ENCODE results near the gene ASIC3.
A peak's percentile ranks its signal among the peaks of the same experiment; 100 is the strongest.

Gene ASIC3

DNA sequence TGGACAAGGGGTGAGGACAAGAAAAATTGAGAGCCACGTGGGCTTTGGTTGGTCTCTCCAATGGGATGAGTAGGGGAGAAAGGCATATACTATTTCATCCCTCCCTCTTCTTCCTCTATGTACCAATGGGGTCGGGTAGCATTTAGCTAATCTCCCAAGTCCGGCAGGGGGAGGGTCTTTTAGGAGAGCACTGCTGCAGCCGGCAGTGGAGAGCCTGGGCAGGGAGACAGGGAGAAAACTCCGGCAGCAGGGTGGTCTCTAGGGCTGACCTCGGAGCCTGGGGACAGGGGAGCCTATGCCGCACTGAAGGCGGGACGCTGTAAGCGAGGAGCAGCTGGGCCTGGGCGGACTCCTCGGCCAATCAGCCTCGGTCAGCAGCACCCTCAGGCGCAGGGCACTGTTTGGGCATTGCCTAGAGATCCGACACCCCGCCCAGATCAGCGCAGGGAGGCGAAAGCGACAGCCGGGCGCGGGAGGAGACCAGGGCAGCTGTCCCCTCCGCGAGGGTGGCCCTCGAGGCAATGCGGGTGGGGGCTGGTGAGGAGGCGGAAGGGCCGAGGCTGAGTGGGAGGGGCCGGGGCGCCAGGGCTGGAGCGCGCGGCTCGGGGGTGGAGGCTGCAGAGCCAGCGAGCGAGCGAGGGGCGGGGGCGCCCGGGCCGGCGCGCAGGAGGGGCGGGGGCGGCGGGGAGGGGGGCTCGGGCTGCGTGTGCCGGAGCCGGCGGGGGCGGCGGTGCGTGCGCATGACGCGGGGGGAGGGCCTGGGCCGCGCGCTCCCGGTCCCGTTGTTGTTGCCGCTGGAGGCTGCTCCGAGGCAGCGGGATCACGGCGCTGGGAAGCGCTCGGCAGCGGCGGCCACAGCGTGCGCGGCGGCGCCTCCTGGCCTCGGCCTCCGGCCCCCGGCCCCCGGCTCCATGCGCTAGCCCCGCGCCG lies 37.6 kb downstream of the ASIC3 start, which contains the start of gene AGAP3:
Gene AGAP3 (plus strand): TSS at position 785 of the 930 bp plus-strand sequence. CDS start 267 bp downstream, outside the sequence.
- DNase-seq (ENCODE audit: low read depth in 2 of 2): peak; percentile 49 to 59

DNA sequence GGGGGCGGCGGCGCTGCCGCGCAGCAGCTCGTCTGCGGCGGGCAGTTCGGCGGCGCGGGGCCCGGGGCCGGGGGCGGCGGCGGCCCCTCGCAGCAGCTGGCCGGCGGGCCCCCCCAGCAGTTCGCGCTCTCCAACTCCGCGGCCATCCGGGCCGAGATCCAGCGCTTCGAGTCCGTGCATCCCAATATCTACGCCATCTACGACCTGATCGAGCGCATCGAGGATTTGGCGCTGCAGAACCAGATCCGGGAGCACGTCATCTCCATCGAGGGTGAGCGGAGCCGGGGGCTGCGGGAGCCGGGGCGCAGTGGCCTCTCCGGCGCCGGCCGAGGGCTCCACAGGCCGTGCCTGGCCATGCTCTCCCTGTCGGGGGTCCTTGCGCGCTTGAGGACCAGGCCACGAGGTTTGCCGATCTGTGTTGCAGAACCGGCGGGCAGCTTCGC lies 38.5 kb downstream of the ASIC3 start:
- DNase-seq (ENCODE audit: low read depth in 2 of 2): no peak

DNA sequence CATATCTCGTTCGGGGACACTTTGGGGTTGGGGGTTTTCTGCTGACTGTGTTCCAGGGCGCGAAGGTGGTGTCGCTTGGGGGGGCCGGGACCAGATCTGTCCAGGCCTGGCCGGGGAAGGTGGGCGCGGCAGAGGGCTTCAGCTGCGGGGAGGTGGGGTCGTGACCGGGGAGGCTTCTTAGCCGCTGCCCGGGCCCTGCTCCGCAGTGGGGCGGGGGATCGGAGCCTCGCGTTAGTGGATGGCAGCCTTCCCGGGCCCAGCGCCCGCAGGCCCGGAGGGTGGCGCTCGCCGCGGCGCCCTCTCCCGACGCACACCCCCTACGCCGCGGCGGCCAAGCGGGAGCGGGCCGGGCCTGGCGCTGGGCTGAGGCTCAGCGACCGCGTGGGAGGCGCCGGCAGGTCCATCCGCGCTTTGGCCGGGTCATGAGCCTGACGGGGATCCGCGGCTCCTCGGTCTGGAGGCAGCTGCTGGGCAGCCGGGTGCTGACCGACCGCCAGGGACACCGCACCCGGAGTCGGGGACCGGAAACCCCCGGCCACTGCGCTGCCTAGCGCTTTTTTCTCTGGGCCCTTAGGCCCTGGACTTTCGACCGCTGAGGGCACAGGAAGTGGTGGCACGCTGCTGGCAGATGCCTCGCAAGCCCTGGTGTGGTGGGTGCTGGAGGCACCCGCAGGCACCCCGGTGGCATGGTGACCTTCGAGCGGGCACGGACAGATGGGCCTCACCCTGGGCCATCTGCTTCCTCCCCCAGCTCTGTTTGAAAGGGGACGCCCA lies 39.1 kb downstream of the ASIC3 start:
- peak in 1 of 2 donors; percentile 35 for DNase-seq (ENCODE audit: low read depth in 2 of 2)

DNA sequence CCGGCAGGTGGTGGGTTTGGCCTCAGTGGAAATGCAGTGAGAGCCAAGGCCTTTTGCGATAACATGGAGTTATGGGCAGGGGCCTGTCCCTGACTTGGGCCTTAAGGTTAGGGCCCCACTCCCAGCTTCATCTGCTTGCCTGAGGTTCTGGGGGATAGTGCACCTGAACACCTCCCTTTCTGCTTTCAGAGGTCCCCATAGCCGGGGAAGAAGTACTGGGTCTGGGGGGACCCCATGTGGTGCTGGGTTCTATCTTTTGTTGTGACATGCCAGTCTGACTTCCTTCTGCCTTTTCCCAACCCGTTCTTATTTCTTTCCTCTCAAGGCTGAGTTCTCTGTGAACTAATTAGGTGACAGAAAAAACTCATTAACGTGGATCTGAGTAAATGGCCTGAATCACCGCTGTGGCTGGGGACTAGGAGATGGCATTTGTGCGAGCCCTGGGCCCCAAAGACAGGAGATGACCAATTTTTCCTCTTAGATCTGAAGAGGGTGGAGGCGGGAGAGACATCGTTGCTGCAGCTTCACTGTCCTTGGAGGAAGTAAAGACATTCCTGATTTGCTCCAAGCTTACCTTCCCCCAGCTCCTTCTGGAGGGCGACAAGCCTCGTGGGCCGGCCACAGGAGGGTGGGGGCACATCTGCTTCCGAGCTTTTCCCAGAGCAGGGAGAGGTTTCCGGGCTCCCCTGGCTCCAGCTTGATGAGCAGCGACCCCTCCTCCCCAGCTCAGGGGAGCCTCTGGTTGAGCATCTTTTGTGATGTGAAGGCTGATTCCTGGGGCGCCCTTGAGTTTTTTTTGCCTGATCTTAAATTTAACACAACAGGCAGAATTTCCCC lies 39.9 kb downstream of the ASIC3 start:
- DNase-seq (ENCODE audit: low read depth in 2 of 2): no peak

DNA sequence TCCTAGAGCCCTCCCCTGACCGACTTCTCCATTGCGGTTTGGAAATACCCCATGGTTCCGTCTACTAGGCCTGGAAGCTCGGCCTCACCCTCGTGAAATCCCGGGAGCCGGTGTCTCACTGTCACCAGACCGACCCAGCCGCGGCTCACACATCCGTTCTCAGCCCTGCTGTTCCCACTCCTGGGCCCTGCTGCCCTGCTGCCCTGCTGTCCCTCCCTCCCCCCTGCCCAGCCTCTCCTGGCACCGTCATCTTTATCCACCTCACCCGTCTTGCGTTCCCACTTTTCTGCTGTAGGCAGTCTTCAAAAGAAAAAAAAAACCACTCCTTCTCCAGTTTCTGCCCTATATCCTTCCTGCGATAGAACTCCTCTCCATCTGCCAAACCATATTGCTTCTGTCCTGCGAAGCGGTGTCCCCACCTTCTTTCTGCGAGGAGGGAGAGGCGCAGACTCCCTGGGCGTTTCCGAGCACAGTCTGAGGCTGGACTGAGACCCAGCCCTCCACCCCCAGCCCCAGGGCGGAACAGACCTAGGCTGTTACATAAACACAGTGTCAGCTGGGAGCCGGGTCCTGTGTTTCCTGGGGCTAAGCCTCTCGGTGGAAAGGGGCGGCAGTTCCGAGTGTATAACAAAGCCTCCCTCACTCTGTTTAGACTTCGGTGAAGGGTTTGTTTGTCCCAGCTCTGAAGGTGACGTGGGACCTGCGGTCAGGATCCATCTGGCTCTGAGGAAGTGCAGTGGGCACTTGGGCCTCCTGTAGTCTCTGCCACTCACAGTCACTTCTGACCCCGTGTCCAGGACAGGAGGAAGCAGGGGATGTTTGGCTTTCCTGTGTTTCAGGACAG lies 40.7 kb downstream of the ASIC3 start:
- DNase-seq (ENCODE audit: low read depth in 2 of 2): no peak

DNA sequence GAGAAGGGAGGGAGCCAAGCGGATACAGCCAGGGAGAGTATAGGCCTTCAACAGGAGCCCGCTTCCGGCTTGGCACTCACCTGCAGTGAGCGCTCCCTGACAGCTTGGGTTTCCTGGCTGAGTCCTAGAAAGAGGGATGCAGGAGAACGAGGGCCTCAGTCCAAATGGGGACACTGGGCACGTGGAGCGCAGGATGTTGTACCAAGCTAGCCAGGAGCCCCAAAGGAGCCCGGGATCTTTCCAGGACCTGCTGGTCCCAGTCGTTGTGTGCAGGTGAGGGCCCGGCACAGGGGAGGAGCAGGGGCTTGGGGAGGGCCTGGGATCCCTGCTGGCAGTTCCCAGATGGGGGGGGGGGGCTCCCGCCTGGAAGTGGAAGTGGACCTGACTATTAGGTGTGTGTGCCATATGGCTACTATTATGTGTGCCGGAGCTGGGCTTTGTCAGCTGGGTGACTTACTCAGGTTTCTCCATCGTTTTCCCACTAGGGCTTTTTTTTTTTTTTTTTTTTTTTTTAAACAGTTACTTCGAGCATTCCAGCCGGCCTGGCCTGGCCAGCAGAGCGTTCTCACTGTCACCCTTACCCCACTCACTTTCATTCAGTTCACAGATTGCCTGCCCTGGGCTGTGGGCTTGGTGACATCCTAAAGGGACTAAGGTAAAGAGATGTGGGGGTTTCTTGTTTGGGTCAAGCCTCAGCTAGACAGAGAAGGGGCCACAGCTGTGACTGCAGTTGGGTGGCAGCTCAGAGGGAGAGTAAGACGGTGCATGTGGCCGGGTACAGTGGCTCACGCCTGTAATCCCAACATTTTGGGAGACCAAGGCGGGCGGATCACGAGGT lies 41.8 kb downstream of the ASIC3 start:
- no peak for DNase-seq (ENCODE audit: low read depth in 2 of 2)

DNA sequence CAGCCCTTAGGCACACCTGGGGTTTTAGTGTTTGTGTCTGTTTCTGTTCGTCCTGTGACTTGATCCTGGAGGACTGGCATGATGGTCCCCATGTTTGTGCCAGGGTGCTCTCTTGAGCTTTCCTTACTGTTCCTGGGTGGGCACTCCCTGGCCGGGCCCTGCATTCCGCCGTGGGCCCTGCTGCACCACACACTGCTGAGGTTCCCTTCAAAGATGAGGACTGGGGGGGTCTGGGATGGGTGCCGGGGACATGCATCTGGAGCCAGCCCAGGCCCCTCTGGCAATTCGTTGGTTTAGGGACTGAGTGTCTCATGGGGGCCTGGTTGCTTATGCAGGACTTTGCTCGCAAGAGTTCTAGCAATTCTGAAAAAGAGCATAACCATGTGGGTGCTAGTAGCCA lies 42.7 kb downstream of the ASIC3 start:
- no peak for DNase-seq (ENCODE audit: low read depth in 2 of 2)

DNA sequence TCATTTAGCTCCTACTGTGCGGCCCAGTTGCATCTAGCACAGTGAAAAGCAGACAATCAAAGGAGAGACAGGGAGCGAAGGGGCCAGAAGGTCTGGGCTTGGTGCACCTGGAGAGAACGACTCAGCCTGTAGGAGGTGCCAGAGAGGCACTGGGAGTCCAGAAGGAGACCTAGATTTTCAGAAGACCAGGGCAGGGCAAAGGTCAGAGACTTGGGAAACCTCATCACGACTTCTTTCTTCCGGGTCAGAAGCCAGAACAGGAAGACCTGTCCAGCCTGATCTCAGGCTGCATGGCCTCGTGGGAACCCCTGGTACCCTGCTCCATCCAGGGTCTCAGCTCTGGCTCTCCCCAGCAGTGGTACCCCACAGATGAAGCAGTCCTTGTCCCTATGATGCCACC lies 43.1 kb downstream of the ASIC3 start:
- no peak for DNase-seq (ENCODE audit: low read depth in 2 of 2)

DNA sequence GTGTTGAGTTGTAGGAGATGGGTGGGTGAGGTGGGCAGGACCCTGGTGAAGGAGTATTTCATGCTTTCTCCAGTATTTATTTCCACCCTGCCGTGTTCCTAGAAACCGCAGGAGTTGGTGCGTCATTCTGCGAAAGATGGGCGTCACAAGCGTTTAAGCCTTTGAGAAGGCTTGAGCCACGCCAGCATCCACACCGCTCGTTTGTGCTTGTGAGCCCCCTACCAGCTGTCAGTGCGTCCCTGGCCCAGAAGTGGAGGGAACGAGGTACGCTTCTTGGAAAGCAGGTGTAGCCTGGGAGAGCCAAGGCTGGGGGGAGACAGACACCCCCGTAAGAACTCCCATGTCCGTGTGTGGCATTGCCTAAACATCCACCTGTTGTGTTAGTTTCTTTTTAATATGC lies 43.7 kb downstream of the ASIC3 start:
- no peak for DNase-seq (ENCODE audit: low read depth in 2 of 2)

DNA sequence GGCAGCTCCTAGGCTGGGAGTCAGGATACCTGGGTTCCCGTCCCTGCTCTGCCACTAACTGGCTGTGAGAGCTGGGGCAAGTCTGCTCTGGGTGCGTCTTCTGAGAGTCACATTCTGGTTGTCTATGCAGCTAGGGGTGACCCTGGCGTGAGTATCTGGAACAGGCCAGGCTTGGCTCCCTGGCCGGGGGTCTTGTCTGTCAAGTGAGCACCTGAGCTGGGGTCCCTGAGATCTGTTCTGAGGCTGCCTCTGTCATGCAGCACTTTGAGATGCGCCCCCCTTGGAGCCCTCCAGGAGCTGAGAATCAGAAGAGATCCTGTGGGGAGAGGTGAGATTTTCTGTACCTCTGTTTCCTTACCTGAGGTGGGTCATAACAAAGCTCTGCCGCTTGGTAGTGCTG lies 45.4 kb downstream of the ASIC3 start:
- DNase-seq (ENCODE audit: low read depth in 2 of 2): no peak

DNA sequence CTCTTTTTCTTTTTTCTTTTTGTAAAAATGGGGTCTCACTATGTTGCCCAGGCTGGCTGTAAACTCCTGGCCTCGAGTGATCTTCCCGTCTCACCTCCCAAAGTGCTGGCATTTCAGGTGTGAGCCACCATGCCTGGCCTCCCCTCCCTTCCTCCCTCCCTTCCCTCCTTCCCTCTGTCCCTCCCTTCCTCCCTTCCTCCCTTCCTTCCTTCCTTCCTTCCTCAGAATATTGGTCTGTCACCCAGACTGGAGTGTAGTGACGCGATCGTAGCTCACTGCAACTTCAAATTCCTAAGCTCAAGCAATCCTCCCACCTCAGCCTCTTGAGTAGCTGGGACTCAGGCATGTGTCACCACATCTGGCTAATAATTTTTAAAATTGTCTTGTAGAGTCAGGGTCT lies 46.3 kb downstream of the ASIC3 start:
- DNase-seq (ENCODE audit: low read depth in 2 of 2): no peak

DNA sequence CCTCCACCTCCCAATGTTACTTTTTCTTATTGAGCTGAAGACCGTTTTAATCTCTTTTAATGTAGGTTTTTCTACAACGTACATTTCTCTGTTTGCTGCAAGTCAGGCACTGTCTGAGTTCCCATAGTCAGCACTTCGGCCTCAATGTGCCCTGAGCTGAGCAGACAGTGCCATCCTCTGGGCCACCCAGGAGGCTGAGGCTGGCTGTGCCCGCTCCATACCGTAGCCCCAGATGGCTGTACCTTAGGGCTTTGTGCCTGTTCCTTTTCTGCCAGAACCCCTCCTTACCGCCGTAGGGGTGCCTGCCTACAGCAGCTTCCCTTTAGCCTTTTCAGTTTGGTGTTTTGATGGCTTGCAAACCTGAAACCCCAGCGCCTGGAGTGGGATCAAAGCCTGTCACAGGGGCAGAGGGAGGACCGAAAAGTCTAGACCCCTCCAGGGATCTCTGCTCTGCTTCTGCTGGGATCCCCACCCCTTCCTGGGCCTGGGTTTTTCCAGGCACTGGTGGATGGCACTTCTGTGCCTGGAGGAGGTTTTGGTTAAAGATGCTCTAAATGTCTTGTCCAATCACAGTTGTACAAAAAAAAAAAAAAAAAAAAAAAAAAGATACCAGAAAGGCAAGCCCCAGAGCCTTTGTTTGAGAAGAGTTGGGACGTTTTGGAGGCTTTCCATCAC lies 46.9 kb downstream of the ASIC3 start:
- no peak for DNase-seq (ENCODE audit: low read depth in 2 of 2)

DNA sequence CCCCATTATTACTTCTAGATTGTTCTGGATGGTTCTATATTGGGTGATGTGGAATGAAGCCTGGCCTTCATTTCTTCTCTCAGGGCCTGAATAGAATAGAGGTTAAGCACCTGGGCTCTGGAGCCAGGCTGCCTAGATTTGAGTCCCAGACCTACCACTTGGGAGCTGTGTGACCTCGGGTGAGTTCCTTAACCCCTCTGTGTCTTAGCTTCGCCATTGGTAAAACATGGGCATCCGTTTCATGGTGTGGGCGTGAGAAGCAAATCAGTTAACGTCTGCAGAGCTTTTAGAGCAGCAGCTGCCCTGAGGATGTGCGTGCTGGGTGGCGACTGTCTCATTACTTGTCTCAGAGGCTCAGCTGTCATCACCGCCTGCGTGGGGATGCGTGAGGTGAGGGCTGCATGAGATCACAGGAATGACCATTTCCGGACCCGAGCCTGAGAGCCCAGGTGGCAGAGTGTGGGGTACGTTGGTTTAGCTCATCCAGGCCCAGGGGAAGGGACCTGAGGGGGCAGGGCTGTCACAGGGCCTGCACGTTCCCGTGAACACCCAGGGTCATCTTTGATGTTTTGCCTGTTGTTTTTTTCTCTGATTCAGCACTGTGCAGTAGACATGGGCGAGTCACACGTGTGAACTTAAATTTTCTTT lies 47.6 kb downstream of the ASIC3 start:
- no peak for DNase-seq (ENCODE audit: low read depth in 2 of 2)

DNA sequence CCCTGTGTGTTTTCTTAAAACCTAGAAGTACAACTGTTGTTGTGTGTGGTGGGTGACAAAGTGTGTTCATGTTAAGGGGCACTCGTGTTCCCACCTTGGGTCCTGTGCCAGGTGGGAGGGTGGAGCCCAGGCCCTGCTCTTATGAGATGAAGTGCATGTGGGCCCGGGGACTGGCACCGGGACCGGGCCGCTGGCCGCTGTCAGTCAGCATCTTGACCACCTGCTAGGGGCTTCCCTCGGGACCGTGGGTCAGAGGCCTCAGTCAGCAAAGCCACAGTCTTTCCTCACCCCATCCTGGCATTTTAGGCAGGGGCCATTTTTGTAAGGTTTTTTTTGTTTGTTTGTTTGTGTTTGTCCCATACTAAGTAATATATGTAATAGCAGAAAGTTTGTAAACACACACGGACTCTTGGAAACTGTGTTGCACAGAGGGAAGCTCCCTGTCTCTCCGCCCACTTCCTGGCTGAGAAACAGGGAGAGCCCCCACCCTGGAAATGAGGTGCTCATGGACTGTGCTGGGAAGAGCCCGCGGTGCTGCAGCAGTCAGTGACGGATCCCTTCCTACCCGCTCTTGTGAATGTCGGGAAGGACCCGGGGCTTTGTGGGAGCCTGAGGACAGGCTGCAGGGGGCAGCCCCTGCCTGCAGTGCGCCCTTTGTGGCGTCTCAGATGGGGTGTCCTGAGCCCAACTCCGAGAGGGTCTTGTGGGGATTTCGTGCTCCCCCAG lies 51.3 kb downstream of the ASIC3 start:
- no peak for DNase-seq (ENCODE audit: low read depth in 2 of 2)

DNA sequence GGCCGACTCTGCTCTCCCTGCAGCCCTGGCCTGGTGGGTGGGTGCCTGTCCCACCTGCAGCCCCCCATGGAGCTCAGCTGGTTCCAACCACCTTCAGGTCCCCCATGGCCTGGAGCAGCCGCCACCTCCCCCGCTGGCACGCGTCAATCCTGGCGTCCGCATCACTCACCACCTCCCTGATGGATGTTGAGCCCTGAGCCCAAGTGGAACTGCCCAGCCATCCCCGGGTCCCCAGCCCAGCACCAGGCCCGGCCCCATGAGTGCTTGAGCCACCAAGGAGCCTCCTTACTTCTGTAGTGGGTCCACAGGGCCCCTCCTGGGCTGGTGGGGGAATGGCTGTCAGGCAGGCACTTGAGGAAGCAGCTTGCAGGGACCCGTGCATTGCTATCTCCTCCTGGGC lies 52.6 kb downstream of the ASIC3 start:
- no peak for DNase-seq (ENCODE audit: low read depth in 2 of 2)

DNA sequence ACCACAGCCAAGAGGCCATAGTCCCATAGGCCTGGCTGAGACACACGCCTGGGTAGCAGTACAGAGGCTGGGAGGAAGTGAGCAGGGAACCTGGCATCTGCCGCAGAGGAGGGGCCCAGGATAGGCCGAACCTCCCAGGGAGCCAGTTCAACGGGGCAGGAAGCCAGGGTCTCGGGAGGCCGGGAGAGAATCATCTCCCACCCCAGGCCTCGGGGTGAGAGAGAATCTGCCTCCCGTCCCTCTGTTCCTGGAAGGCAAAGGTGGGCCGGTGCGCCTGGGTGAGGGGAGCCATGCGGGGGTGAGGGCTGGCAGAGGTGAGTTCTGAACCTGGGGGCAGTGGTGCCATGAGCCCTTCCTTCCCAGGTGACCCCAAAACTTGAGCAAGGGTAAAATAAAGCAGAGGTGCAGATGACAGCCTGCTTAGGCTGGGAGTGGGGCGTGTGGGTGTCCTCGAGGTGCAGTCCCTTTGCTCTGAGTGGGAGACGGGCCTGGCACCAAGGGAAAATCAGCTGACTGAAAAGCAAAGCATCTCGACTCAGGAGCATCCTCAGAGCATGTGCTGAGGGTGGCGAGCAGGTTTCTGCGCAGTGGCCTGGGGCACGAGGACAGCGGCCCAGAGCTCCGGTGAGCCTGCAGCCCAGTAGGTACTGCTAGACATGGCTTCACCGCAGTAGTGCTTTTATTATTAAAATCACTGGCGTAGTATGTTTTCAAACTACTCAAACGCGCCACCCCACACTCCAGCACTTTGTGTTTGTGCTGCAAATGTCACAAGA lies 53.5 kb downstream of the ASIC3 start:
- DNase-seq (ENCODE audit: low read depth in 2 of 2): no peak

All from stimulated activated CD4-positive, alpha-beta T cell treated with anti-CD3 and anti-CD28 coated beads, Interleukin-1b, Interleukin-23, amount 100 ng/mL, for 4 hours (primary cell).